OCI-LY1 (cell line): ENCODE measurements around the gene LMTK3.

Experiments
- H2AFZ ChIP-seq: fragments of 200-600 bp; sonication (generic), shearing (Covaris generic); 2 replicates; pipeline ENCODE4 v1.6.0; 2014; ENCODE audit warnings: antibody characterized with exemption, mild to moderate bottlenecking, low read length
- H3F3A ChIP-seq: fragments of 200-600 bp; sonication (generic), shearing (Covaris generic); 2 replicates; pipeline ENCODE4 v1.6.0; 2014; ENCODE audit warnings: mild to moderate bottlenecking, antibody characterized with exemption, low read length, moderate library complexity; ENCODE audit not compliant: insufficient read depth
- H3K27ac ChIP-seq: fragments of 200-600 bp; sonication (generic); 2 replicates; pipeline ENCODE4 v1.5.1; 2014; ENCODE audit warnings: low read length, mixed run types, mild to moderate bottlenecking, low read depth; ENCODE audit not compliant: poor library complexity, severe bottlenecking
- H3K27me3 ChIP-seq: fragments of 200-600 bp; sonication (generic); 2 replicates; pipeline ENCODE4 v1.6.0; 2014; ENCODE audit warnings: antibody characterized with exemption, mild to moderate bottlenecking, low read length, moderate library complexity; ENCODE audit not compliant: insufficient read depth
- H3K36me3 ChIP-seq: fragments of 200-600 bp; sonication (generic); 2 replicates; pipeline ENCODE4 v1.6.1; 2014; ENCODE audit warnings: mild to moderate bottlenecking, antibody characterized with exemption, low read length, moderate library complexity, mixed read lengths; ENCODE audit not compliant: insufficient read depth
- H3K4me1 ChIP-seq: fragments of 200-600 bp; sonication (generic); 2 replicates; pipeline ENCODE4 v1.5.1; 2014; ENCODE audit warnings: mild to moderate bottlenecking, low read length, moderate library complexity; ENCODE audit not compliant: insufficient read depth, severe bottlenecking
- H3K4me2 ChIP-seq: fragments of 200-600 bp; sonication (generic), shearing (Covaris generic); 2 replicates; pipeline ENCODE4 v1.6.1; 2014; ENCODE audit warnings: low read length
- H3K4me3 ChIP-seq: fragments of 200-600 bp; sonication (generic); 2 replicates; pipeline ENCODE4 v1.5.1; 2014; ENCODE audit warnings: low read length, low read depth, mild to moderate bottlenecking, mixed read lengths; ENCODE audit not compliant: poor library complexity, severe bottlenecking
- H3K79me2 ChIP-seq: fragments of 200-600 bp; shearing (Covaris generic); 2 replicates; pipeline ENCODE4 v1.6.1; 2016; ENCODE audit warnings: mixed run types, low read length, mixed read lengths; ENCODE audit not compliant: insufficient read depth
- H3K9ac ChIP-seq: fragments of 200-600 bp; sonication (generic), shearing (Covaris generic); 2 replicates; pipeline ENCODE4 v1.6.1; 2014; ENCODE audit warnings: mild to moderate bottlenecking, low read length, mixed read lengths
- H3K9me2 ChIP-seq: fragments of 200-600 bp; sonication (generic), shearing (Covaris generic); 2 replicates; pipeline ENCODE4 v1.6.1; 2014; ENCODE audit warnings: low read depth, mild to moderate bottlenecking, low read length, mixed read lengths
- H3K9me3 ChIP-seq: fragments of 200-600 bp; shearing (Covaris generic); 2 replicates; pipeline ENCODE4 v1.6.1; 2014; ENCODE audit warnings: low read length, mixed read lengths
- H4K20me1 ChIP-seq: fragments of 200-600 bp; sonication (generic), shearing (Covaris generic); 2 replicates; pipeline ENCODE4 v1.6.0; 2016; ENCODE audit warnings: mild to moderate bottlenecking, low read length; ENCODE audit not compliant: insufficient read depth
- CTCF ChIP-seq: fragments of 200-600 bp; sonication (generic), shearing (Covaris generic); IDR thresholded peaks from 2 replicates; pipeline ENCODE4 v1.5.1; 2017; ENCODE audit warnings: mild to moderate bottlenecking, antibody characterized with exemption, low read length, moderate library complexity, mixed read lengths
- EZH2 ChIP-seq: fragments of 200-600 bp; sonication (generic), shearing (Covaris generic); IDR thresholded peaks from 2 replicates; pipeline ENCODE4 v1.8.0; 2017; ENCODE audit warnings: borderline replicate concordance, mixed run types, mild to moderate bottlenecking, antibody characterized with exemption, low read length, moderate library complexity, mixed read lengths

Gene LMTK3

GRCh38 chr19:48452289-48453190, 59.1 kb downstream of the LMTK3 start:
- Histone ChIP-seq H3K27me3 (no peaks in the 10 kb centered on the region), H3K4me1 (no peaks in the 10 kb centered on the region), H3F3A (no peaks in the 10 kb centered on the region), H3K9ac (no peak overlapping the region), H3K4me3 (no peak overlapping the region), H3K9me3 (no peaks in the 10 kb centered on the region), H3K27ac (no peak overlapping the region), H3K9me2 (no peaks in the 10 kb centered on the region), H3K36me3 (peaks cover 98% of the 10 kb centered on the region), H3K79me2 (no peaks in the 10 kb centered on the region), H2AFZ (no peak overlapping the region), H4K20me1 (no peaks in the 10 kb centered on the region), H3K4me2 (no peak overlapping the region)
- TF ChIP-seq CTCF (no peak), EZH2 (no peak)

GRCh38 chr19:48451624-48452023, 60.0 kb downstream of the LMTK3 start:
- H3K4me2 ChIP-seq = no peak overlapping the region
- no peaks in the 10 kb centered on the region for H3K9me2 ChIP-seq
- no peak for TF ChIP-seq CTCF
- no peak for TF ChIP-seq EZH2
- H3K36me3 ChIP-seq = peaks cover 95% of the 10 kb centered on the region
- H3K4me3 ChIP-seq = no peak overlapping the region
- no peaks in the 10 kb centered on the region for H3K9me3 ChIP-seq
- no peaks in the 10 kb centered on the region for H3F3A ChIP-seq
- peaks cover 6% of the 10 kb centered on the region for H3K4me1 ChIP-seq
- H3K27me3 ChIP-seq = no peaks in the 10 kb centered on the region
- no peak overlapping the region for H2AFZ ChIP-seq
- H3K79me2 ChIP-seq = no peaks in the 10 kb centered on the region
- no peak overlapping the region for H3K9ac ChIP-seq
- H4K20me1 ChIP-seq = no peaks in the 10 kb centered on the region
- no peak overlapping the region for H3K27ac ChIP-seq

- Histone ChIP-seq H3K27me3 (no peaks in the 10 kb centered on the region), H4K20me1 (no peaks in the 10 kb centered on the region), H3K4me3 (no peak overlapping the region), H3F3A (no peaks in the 10 kb centered on the region), H3K36me3 (peaks cover 87% of the 10 kb centered on the region), H3K9me2 (no peaks in the 10 kb centered on the region), H3K4me2 (no peak overlapping the region), H3K4me1 (peaks cover 10% of the 10 kb centered on the region), H2AFZ (no peak overlapping the region), H3K9ac (no peak overlapping the region), H3K27ac (no peak overlapping the region), H3K79me2 (no peaks in the 10 kb centered on the region), H3K9me3 (no peaks in the 10 kb centered on the region)
- TF ChIP-seq CTCF (no peak), EZH2 (no peak)
These were observed 60.8 kb downstream of the LMTK3 start for GRCh38 chr19:48450863-48451262.
